ENCODE data around the gene IPO5. TPM values are rescaled to one million over a fixed set of nuclear protein-coding genes. Genes with fewer than 3 reads are reported as not detected.

The IPO5 gene
- total and polyA plus RNA-seq, 10 donors = 17.8 to 97.7 (median 72.5) TPM

DNA sequence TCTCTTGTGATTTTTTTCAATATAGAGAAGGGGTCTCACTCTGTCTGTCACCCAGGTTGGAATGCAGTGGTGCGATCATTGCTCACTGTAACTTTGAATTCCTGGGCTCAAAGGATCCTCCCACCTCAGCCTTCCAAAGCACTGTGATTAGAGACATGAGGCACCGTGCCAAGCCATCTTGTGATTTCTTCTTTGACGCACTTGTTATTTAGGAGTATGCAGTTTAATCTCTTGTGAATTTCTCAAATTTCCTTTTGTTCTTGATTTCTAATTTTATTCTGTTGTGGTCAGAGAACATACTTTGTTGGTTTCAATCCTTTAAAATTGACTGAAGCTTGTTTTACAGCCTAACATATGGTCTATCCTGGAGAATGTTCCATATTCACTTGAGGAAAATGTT lies 14.5 kb downstream of the IPO5 start:
- H3K27ac ChIP-seq = no peak overlapping the region
- TF ChIP-seq, protein P1, sequence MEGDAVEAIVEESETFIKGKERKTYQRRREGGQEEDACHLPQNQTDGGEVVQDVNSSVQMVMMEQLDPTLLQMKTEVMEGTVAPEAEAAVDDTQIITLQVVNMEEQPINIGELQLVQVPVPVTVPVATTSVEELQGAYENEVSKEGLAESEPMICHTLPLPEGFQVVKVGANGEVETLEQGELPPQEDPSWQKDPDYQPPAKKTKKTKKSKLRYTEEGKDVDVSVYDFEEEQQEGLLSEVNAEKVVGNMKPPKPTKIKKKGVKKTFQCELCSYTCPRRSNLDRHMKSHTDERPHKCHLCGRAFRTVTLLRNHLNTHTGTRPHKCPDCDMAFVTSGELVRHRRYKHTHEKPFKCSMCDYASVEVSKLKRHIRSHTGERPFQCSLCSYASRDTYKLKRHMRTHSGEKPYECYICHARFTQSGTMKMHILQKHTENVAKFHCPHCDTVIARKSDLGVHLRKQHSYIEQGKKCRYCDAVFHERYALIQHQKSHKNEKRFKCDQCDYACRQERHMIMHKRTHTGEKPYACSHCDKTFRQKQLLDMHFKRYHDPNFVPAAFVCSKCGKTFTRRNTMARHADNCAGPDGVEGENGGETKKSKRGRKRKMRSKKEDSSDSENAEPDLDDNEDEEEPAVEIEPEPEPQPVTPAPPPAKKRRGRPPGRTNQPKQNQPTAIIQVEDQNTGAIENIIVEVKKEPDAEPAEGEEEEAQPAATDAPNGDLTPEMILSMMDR (IDR thresholded peaks at IDR 0.05 in 8 of 11, conservative IDR thresholded peaks at IDR 0.05 in 3 of 11) = no peak
- no peak for TF ChIP-seq POLR2AphosphoS5 (IDR thresholded peaks at IDR 0.05)
- no peak for TF ChIP-seq POLR2A (IDR thresholded peaks at IDR 0.05)
- H3K9me3 ChIP-seq = no peaks in the 10 kb centered on the region
- WGBS, 5 donors = 77 to 93% (median 85%) methylated on average over 3 of the region's 3 CpGs
- no peak for DNase-seq
- H3K4me3 ChIP-seq = no peak overlapping the region
- intact Hi-C loops (cut with DNase I; ENCODE audit: low total_unique reads) = no loop called here
- H3K36me3 ChIP-seq = no peaks in the 10 kb centered on the region
- no peaks in the 10 kb centered on the region for H3K27me3 ChIP-seq (replicated peaks in 1 of 7)
- no peaks in the 10 kb centered on the region for H3K4me1 ChIP-seq

DNA sequence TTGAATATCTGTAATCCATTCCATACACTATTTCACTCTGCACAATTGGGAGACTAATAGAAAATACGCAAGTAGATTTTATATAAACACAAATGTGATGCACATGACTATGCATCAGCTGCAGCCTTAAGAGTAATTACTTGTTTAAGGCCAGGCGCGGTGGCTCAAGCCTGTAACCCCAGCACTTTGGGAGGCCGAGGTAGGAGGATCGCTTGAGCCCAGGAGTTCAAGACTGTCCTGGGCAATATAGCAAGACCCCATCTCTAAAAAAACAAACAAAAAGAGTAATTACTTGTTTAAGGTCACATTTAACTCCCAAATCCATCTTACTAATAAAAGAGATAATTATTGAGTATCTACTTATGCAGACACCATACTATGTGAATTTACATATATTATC lies 18.0 kb downstream of the IPO5 start:
- no peak for DNase-seq
- Histone ChIP-seq H3K4me3 (no peak overlapping the region), H3K9me3 (no peaks in the 10 kb centered on the region), H3K27me3 (replicated peaks in 1 of 7) (no peaks in the 10 kb centered on the region), H3K27ac (no peak overlapping the region), H3K4me1 (peaks cover 3 to 12% (median 8%) of the 10 kb centered on the region in 6 donors), H3K36me3 (no peaks in the 10 kb centered on the region)
- intact Hi-C loops (cut with DNase I; ENCODE audit: low total_unique reads) = no loop called here
- TF ChIP-seq POLR2AphosphoS5 (IDR thresholded peaks at IDR 0.05) (no peak), POLR2A (IDR thresholded peaks at IDR 0.05) (no peak)
- TF ChIP-seq, protein P1 (IDR thresholded peaks at IDR 0.05 in 8 of 11, conservative IDR thresholded peaks at IDR 0.05 in 3 of 11) = no peak
- 94 to 98% (median 97%) methylated on average over 5 of the region's 5 CpGs for WGBS, 5 donors

DNA sequence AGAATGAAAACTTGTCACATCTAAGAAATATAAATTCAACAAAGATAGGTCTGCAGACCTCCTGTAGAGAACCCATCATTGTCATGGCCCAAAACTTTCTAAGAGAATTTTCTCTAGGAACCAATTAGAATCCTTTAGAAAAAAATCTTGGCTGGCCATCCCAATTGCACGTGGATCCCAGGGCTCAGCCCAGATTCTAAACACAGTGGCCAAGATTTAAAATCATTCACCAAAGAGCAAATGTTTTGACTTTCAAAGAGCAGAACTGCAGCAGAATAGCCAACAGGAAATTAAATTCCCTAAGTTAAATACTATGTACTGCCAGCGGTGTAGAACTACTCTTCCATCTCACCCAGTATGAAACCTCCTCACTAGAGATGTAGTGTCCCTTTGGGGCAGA lies 21.3 kb downstream of the IPO5 start:
- H3K27ac ChIP-seq = no peak overlapping the region
- H3K36me3 ChIP-seq = no peaks in the 10 kb centered on the region
- WGBS, 5 donors = 84 to 92% (median 91%) methylated on average over 2 of the region's 2 CpGs
- H3K27me3 ChIP-seq (replicated peaks in 1 of 7) = no peaks in the 10 kb centered on the region
- peaks cover 9 to 35% (median 31%) of the 10 kb centered on the region in 6 donors for H3K4me1 ChIP-seq
- no peak for DNase-seq
- H3K9me3 ChIP-seq = no peaks in the 10 kb centered on the region
- TF ChIP-seq, protein P1 (IDR thresholded peaks at IDR 0.05 in 8 of 11, conservative IDR thresholded peaks at IDR 0.05 in 3 of 11) = no peak
- TF ChIP-seq POLR2A (IDR thresholded peaks at IDR 0.05) = no peak
- H3K4me3 ChIP-seq = peak overlapping the region in 1 of 8 donors; percentile 93
- intact Hi-C loops (cut with DNase I; ENCODE audit: low total_unique reads) = no loop called here

DNA sequence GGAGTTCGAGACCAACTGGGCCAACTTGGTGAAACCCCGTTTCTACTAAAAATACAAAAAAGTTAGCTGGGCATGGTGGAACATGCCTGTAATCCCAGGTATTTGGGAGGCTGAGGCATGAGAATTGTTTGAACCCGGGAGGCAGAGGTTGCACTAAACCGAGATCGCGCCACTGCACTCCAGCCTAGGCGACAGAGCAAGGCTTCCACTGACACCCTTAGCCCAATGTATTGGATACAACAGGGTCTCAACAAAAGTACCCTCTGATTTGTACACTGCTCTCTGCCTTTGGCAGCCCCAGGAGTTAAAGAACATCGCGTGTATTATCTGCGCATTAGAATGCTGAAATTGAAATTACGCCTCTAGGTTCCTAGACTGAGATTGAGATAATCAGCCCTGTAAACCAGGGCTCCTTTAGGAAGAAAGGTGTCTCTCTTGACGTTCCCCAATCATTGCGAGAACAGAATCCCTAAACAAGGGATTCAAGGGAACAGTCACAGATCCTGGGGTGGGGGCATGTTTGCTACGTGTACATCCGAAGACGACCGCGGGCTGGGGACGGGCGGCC lies 21.9 kb downstream of the IPO5 start:
- H3K36me3 ChIP-seq = no peaks in the 10 kb centered on the region
- DNase-seq = no peak
- intact Hi-C loops (cut with DNase I; ENCODE audit: low total_unique reads) = no loop called here
- 21 to 33% (median 25%) methylated on average over 20 of the region's 20 CpGs for WGBS, 5 donors
- no peaks in the 10 kb centered on the region for H3K27me3 ChIP-seq (replicated peaks in 1 of 7)
- peaks cover 9 to 38% (median 31%) of the 10 kb centered on the region in 6 donors for H3K4me1 ChIP-seq
- peak overlapping the region; percentile 68 to 93 (median 80) for H3K4me3 ChIP-seq
- peak overlapping the region; percentile 87 to 96 (median 94) for H3K27ac ChIP-seq
- TF ChIP-seq, protein P1 (IDR thresholded peaks at IDR 0.05 in 8 of 11, conservative IDR thresholded peaks at IDR 0.05 in 3 of 11) = no peak
- TF ChIP-seq POLR2AphosphoS5 (IDR thresholded peaks at IDR 0.05) (no peak), POLR2A (IDR thresholded peaks at IDR 0.05) (no peak)
- H3K9me3 ChIP-seq = no peaks in the 10 kb centered on the region
